GM21723 (cell line): ENCODE measurements around the gene UBTF.

Source experiments
- ATAC-seq: cut with Tn5 transposase; IDR thresholded peaks from one replicate; pipeline ENCODE4 v1.9.1; 2021; ENCODE audit warnings: mild to moderate bottlenecking, moderate library complexity; ENCODE audit not compliant: unreplicated experiment

The UBTF gene

GRCh38 chr17:44214230-44214494 is 5.3 kb downstream of the UBTF start:
- no peak for ATAC-seq

- no peak for ATAC-seq
These were observed 5.9 kb downstream of the UBTF start for GRCh38 chr17:44213403-44214229.

- no peak for ATAC-seq
These were observed 6.7 kb downstream of the UBTF start for GRCh38 chr17:44212507-44213402.

GRCh38 chr17:44211281-44212265 is 7.9 kb downstream of the UBTF start:
- ATAC-seq = no peak

GRCh38 chr17:44210342-44211192 is 8.9 kb downstream of the UBTF start:
- peak; percentile 70 for ATAC-seq

GRCh38 chr17:44209786-44210341 is 9.6 kb downstream of the UBTF start:
- no peak for ATAC-seq

- ATAC-seq = no peak
These were observed 11.7 kb downstream of the UBTF start for GRCh38 chr17:44207743-44208142.

GRCh38 chr17:44207319-44207718 is 12.2 kb downstream of the UBTF start:
- ATAC-seq = no peak

- ATAC-seq = no peak
These were observed 12.7 kb downstream of the UBTF start for GRCh38 chr17:44206825-44207155.

GRCh38 chr17:44205962-44206824 is 13.3 kb downstream of the UBTF start:
- no peak for ATAC-seq

- no peak for ATAC-seq
These were observed 15.0 kb downstream of the UBTF start for GRCh38 chr17:44204441-44204882.

- no peak for ATAC-seq
These were observed 15.6 kb downstream of the UBTF start for GRCh38 chr17:44203731-44204440.

GRCh38 chr17:44202756-44203155 is 16.7 kb downstream of the UBTF start:
- ATAC-seq = no peak

- ATAC-seq = peak; percentile 1
These were observed 18.9 kb downstream of the UBTF start for GRCh38 chr17:44200478-44201155.

GRCh38 chr17:44199553-44200477 is 19.7 kb downstream of the UBTF start, which contains the start of gene ATXN7L3:
Gene ATXN7L3, minus strand, starts transcription at chr17:44199884. Its CDS starts 1,814 bp downstream, at chr17:44198070.
- ATAC-seq = peak; percentile 60
